Activated CD4-positive, CD25-positive, alpha-beta regulatory T cell treated with anti-CD3 and anti-CD28 coated beads, Interleukin-2, amount 50 U/mL, for 16 hours (primary cell): Measurements from ENCODE around the gene FBXL13.
A peak's percentile ranks its signal among the peaks of the same experiment; 100 is the strongest.
"Not testable (repeated sequence)": the region's sequence is repeated elsewhere in the genome, so short reads cannot be mapped to it uniquely, and the experiment has no call there.

Experiments
- DNase-seq: peaks from one replicate; pipeline ENCODE4 v3.0.0-alpha.2; 2020; ENCODE audit warnings: low read depth, low spot score

FBXL13 gene

GRCh38 chr7:103079836-103080235 is 5.2 kb upstream of the FBXL13 start:
- DNase-seq, result no peak

- not testable (repeated sequence) for DNase-seq
Observed at GRCh38 chr7:103078226-103078625, 3.6 kb upstream of the FBXL13 start.

- no peak for DNase-seq
Observed at GRCh38 chr7:103077318-103077717, 2.7 kb upstream of the FBXL13 start.

GRCh38 chr7:103076764-103077163 is 2.2 kb upstream of the FBXL13 start:
- no peak for DNase-seq

GRCh38 chr7:103075337-103075918 is 832 bp upstream of the FBXL13 start:
- DNase-seq, result peak; percentile 44

GRCh38 chr7:103073989-103074518 is 542 bp downstream of the FBXL13 start:
- DNase-seq, result no peak

- DNase-seq, result no peak
Observed at GRCh38 chr7:103071000-103071399, 3.6 kb downstream of the FBXL13 start.

- DNase-seq, result no peak
Observed at GRCh38 chr7:103068414-103069403, 5.9 kb downstream of the FBXL13 start.

GRCh38 chr7:103065667-103066066 is 8.9 kb downstream of the FBXL13 start:
- DNase-seq, result peak; percentile 11

- no peak for DNase-seq
Observed at GRCh38 chr7:103063895-103064294, 10.7 kb downstream of the FBXL13 start.

- DNase-seq, result no peak
Observed at GRCh38 chr7:103059471-103059870, 15.1 kb downstream of the FBXL13 start.

GRCh38 chr7:103058122-103058521 is 16.5 kb downstream of the FBXL13 start:
- DNase-seq, result no peak

GRCh38 chr7:103056006-103056405 is 18.6 kb downstream of the FBXL13 start:
- not testable (repeated sequence) for DNase-seq

GRCh38 chr7:103051519-103051918 is 23.1 kb downstream of the FBXL13 start:
- no peak for DNase-seq

- DNase-seq, result no peak
Observed at GRCh38 chr7:103048833-103049232, 25.8 kb downstream of the FBXL13 start.

GRCh38 chr7:103041815-103042214 is 32.8 kb downstream of the FBXL13 start:
- DNase-seq, result not testable (repeated sequence)

- not testable (repeated sequence) for DNase-seq
Observed at GRCh38 chr7:103037823-103038739, 36.5 kb downstream of the FBXL13 start.

GRCh38 chr7:103037476-103037822 is 37.1 kb downstream of the FBXL13 start:
- no peak for DNase-seq

- DNase-seq, result not testable (repeated sequence)
Observed at GRCh38 chr7:103034318-103034717, 40.3 kb downstream of the FBXL13 start.

GRCh38 chr7:103031781-103032180 is 42.8 kb downstream of the FBXL13 start:
- no peak for DNase-seq

- no peak for DNase-seq
Observed at GRCh38 chr7:103031024-103031423, 43.6 kb downstream of the FBXL13 start.

- DNase-seq, result no peak
Observed at GRCh38 chr7:103025341-103025740, 49.3 kb downstream of the FBXL13 start.
